Uterus (tissue), 4 donors: ENCODE measurements around the gene TSHZ2. TPM values are rescaled to one million over a fixed set of nuclear protein-coding genes. Genes with fewer than 3 reads are reported as not detected.

Experiments used
- DNase-seq, 2 donors: peaks; one replicate each; pipeline ENCODE4 v3.0.0-alpha.2; 2019 to 2020
- H3K27ac ChIP-seq, 2 donors: fragments of 200-600 bp; sonication (generic); 1 replicate in 1 of 2; 2 replicates in 1 of 2; pipeline ENCODE4 v1.5.1; 2016 to 2018
- H3K27me3 ChIP-seq, 2 donors: fragments of 200-600 bp; sonication (generic); one replicate each; pipeline ENCODE4 v1.5.1; 2018 to 2019; ENCODE audit warnings: control low read depth in 1 of 2
- H3K36me3 ChIP-seq, 2 donors: fragments of 200-600 bp; sonication (generic); one replicate each; pipeline ENCODE4 v1.5.1; 2019; ENCODE audit warnings: control low read depth in 1 of 2
- H3K4me1 ChIP-seq, 2 donors: fragments of 200-600 bp; sonication (generic); one replicate each; pipeline ENCODE4 v1.5.1; 2018 to 2019; ENCODE audit warnings: control low read depth in 1 of 2
- H3K4me3 ChIP-seq, 2 donors: fragments of 200-600 bp; sonication (generic); 1 replicate in 1 of 2; 2 replicates in 1 of 2; pipeline ENCODE4 v1.5.1; 2018 to 2019; ENCODE audit warnings: mild to moderate bottlenecking in 1 of 2
- H3K9me3 ChIP-seq, 2 donors: fragments of 200-600 bp; sonication (generic); one replicate each; pipeline ENCODE4 v1.5.1; 2019; ENCODE audit warnings: control low read depth in 1 of 2
- CTCF ChIP-seq, 4 experiments: fragments of 200-600 bp in 2 of 4; fragments of 450-650 bp in 2 of 4; sonication (generic) in 2 of 4; IDR thresholded peaks; one replicate each; pipeline ENCODE4 v1.5.1; 2016 to 2019; ENCODE audit warnings: antibody characterized with exemption in 4 of 4, mild to moderate bottlenecking in 2 of 4, moderate library complexity in 1 of 4
- POLR2A ChIP-seq, 2 donors: fragments of 450-650 bp; IDR thresholded peaks; one replicate each; pipeline ENCODE4 v1.6.1; 2016; ENCODE audit warnings: antibody characterized with exemption in 2 of 2, mild to moderate bottlenecking in 1 of 2, moderate library complexity in 1 of 2
- intact Hi-C: fragments of 100-400 bp; cut with DNase I; formaldehyde crosslinking; loops from one replicate; pipeline ENCODE4 v1.15.1; 2023; ENCODE audit warnings: low total_unique reads
- total RNA-seq, 4 donors: library from RNA; depleted of rRNA in 3 of 4; stranded (reverse); fragments of >200 nt in 3 of 4; gene quantifications; one replicate each; pipeline versions ENCODE4 v1.1.0 to v1.2.4, GENCODE V29; 2014 to 2023
- donor health status: DM: yes; HTN: yes; CAD: no.

TSHZ2 gene
- total RNA-seq, 4 donors from 2014 or later = 22.0 to 50.1 (median 33.1) TPM

DNA sequence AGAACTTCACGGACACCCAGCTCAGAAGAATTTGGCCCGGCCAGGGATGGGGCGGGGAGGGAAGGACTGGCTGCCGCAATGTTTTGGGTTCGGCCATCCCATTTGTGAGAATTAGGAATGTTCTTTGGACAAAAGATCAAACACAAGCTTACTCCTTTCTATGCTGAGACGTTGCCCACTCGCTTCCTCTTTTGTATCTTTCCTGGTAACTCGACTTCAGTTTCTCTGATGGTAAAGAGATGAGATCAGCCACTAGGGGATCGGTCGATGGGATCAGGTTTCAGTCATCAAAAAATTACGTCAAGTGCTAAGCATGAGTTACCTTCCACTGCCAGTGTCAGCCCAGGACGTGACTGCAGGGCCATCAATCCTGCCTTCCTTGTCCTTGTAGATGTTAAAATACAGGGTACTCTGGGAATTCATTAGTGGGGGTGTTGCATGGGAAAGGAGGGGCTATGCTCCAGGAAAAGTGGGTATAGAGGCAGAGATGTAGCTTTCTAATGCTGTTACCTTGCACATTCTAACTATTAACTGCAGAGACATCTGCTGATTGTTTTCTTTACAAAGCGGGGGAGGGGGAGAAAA is 190.2 kb downstream of the TSHZ2 start:
- peak overlapping the region in 1 of 2 donors; percentile 18 for H3K4me3 ChIP-seq
- peak overlapping the region; percentile 40 to 52 for H3K27ac ChIP-seq

DNA sequence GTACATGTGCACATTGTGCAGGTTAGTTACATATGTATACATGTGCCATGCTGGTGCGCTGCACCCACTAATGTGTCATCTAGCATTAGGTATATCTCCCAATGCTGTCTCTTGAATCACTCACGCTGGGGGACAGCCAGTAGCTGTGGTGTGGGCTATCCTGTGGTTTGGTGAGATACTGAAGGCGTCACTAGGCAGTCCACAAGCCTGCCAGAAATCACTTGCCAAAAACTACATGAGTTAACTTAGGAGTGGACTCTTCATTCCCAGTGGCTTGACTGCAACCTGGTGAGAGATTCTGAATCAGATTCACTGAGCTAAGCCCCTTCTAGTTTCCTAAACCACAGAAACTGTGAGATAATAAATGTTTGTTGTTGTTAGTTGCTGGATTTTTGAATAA is 191.3 kb downstream of the TSHZ2 start:
- no peaks in the 10 kb centered on the region for H3K27me3 ChIP-seq
- DNase-seq = no peak

More for the DNA sequence above, 190.2 kb downstream of the TSHZ2 start:
- no peaks in the 10 kb centered on the region for H3K36me3 ChIP-seq
- H3K4me1 ChIP-seq = no peaks in the 10 kb centered on the region
- H3K9me3 ChIP-seq = no peaks in the 10 kb centered on the region
- DNase-seq = peak; percentile 45 to 48
- TF ChIP-seq CTCF (IDR thresholded peaks at IDR 0.05) = peak in 1 of 4 experiments; percentile 38
- no peak for TF ChIP-seq POLR2A (IDR thresholded peaks at IDR 0.05)
- intact Hi-C loops = no loop called here
- H3K27me3 ChIP-seq = no peaks in the 10 kb centered on the region

GRCh38 chr20:53164072-53164471 is 191.9 kb downstream of the TSHZ2 start:
- H3K9me3 ChIP-seq = no peaks in the 10 kb centered on the region
- no peak overlapping the region for H3K27ac ChIP-seq
- TF ChIP-seq POLR2A (IDR thresholded peaks at IDR 0.05) = no peak
- H3K27me3 ChIP-seq = no peaks in the 10 kb centered on the region
- no peaks in the 10 kb centered on the region for H3K4me1 ChIP-seq
- no peak overlapping the region for H3K4me3 ChIP-seq
- H3K36me3 ChIP-seq = no peaks in the 10 kb centered on the region
- intact Hi-C loops = no loop called here
- no peak for DNase-seq

More for the DNA sequence above, 191.3 kb downstream of the TSHZ2 start:
- H3K27ac ChIP-seq = no peak overlapping the region
- TF ChIP-seq POLR2A (IDR thresholded peaks at IDR 0.05) = no peak
- TF ChIP-seq CTCF (IDR thresholded peaks at IDR 0.05) = no peak
- intact Hi-C loops = no loop called here
- no peaks in the 10 kb centered on the region for H3K4me1 ChIP-seq
- no peak overlapping the region for H3K4me3 ChIP-seq
- no peaks in the 10 kb centered on the region for H3K36me3 ChIP-seq
- no peaks in the 10 kb centered on the region for H3K9me3 ChIP-seq

- no peaks in the 10 kb centered on the region for H3K27me3 ChIP-seq
- H3K9me3 ChIP-seq = no peaks in the 10 kb centered on the region
- H3K4me3 ChIP-seq = no peak overlapping the region
- H3K36me3 ChIP-seq = no peaks in the 10 kb centered on the region
- H3K4me1 ChIP-seq = no peaks in the 10 kb centered on the region
- H3K27ac ChIP-seq = no peak overlapping the region
- no peak for DNase-seq
- intact Hi-C loops = no loop called here
- TF ChIP-seq CTCF (IDR thresholded peaks at IDR 0.05) (no peak), POLR2A (IDR thresholded peaks at IDR 0.05) (no peak)
These were observed 193.3 kb downstream of the TSHZ2 start for GRCh38 chr20:53165452-53165851.

DNA sequence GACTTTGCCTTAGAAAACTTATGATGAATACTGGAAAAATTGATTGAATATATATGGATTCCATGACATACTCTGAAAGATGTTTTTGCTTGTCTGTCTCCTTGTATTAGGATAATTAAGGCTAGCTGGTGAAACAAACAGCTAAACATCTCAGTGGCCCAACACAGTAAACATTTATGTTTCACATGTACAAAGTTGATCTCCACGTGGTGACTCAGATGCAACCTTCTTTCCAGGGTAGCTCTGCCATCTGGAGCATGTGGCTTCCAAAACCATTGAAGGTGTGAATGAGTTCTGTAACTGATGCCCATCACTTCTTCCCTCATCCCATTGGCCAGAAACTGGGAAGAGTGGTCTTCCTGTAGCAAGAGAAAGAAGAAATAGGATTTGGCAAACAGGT is 196.3 kb downstream of the TSHZ2 start:
- Histone ChIP-seq H3K27ac (no peak overlapping the region), H3K27me3 (no peaks in the 10 kb centered on the region), H3K4me3 (no peak overlapping the region), H3K9me3 (no peaks in the 10 kb centered on the region), H3K4me1 (no peaks in the 10 kb centered on the region), H3K36me3 (no peaks in the 10 kb centered on the region)
- intact Hi-C loops = no loop called here
- TF ChIP-seq POLR2A (IDR thresholded peaks at IDR 0.05) (no peak), CTCF (IDR thresholded peaks at IDR 0.05) (no peak)
- DNase-seq = no peak

GRCh38 chr20:53170196-53170595 is 198.0 kb downstream of the TSHZ2 start:
- no peaks in the 10 kb centered on the region for H3K4me1 ChIP-seq
- H3K27me3 ChIP-seq = no peaks in the 10 kb centered on the region
- TF ChIP-seq POLR2A (IDR thresholded peaks at IDR 0.05) = no peak
- no peak for TF ChIP-seq CTCF (IDR thresholded peaks at IDR 0.05)
- H3K27ac ChIP-seq = no peak overlapping the region
- no peak for DNase-seq
- no peaks in the 10 kb centered on the region for H3K36me3 ChIP-seq
- no peaks in the 10 kb centered on the region for H3K9me3 ChIP-seq
- intact Hi-C loops = no loop called here
- H3K4me3 ChIP-seq = no peak overlapping the region
